GM21423 (cell line): ENCODE measurements around the gene TACO1.

Experiments used
- ATAC-seq: cut with Tn5 transposase; IDR thresholded peaks from one replicate; pipeline ENCODE4 v1.9.1; 2021; ENCODE audit warnings: mild to moderate bottlenecking, moderate library complexity; ENCODE audit not compliant: unreplicated experiment

The TACO1 gene

GRCh38 chr17:63600569-63601438, at the start of gene TACO1:
Gene TACO1, plus strand, starts transcription at chr17:63600895. Its CDS starts 189 bp downstream, at chr17:63601084.
- peak; percentile 88 for ATAC-seq

GRCh38 chr17:63552211-63552610, 48.5 kb upstream of the TACO1 start:
- no peak for ATAC-seq

GRCh38 chr17:63555500-63556156, 45.1 kb upstream of the TACO1 start:
- no peak for ATAC-seq

- ATAC-seq: no peak
Measured at GRCh38 chr17:63557416-63557815, 43.3 kb upstream of the TACO1 start.

- ATAC-seq: no peak
Measured at GRCh38 chr17:63558441-63558840, 42.3 kb upstream of the TACO1 start.

- ATAC-seq: no peak
Measured at GRCh38 chr17:63561819-63562218, 38.9 kb upstream of the TACO1 start.

GRCh38 chr17:63563339-63563738, 37.4 kb upstream of the TACO1 start:
- no peak for ATAC-seq

- ATAC-seq: no peak
Measured at GRCh38 chr17:63564562-63564961, 36.1 kb upstream of the TACO1 start.

GRCh38 chr17:63567229-63567628, 33.5 kb upstream of the TACO1 start:
- no peak for ATAC-seq

- no peak for ATAC-seq
Measured at GRCh38 chr17:63568563-63568962, 32.1 kb upstream of the TACO1 start.

- no peak for ATAC-seq
Measured at GRCh38 chr17:63571632-63572310, 28.9 kb upstream of the TACO1 start.

GRCh38 chr17:63573634-63574033, 27.1 kb upstream of the TACO1 start:
- no peak for ATAC-seq

- ATAC-seq: no peak
Measured at GRCh38 chr17:63578027-63578768, 22.5 kb upstream of the TACO1 start.

- ATAC-seq: no peak
Measured at GRCh38 chr17:63578769-63579111, 22.0 kb upstream of the TACO1 start.

GRCh38 chr17:63579633-63580032, 21.1 kb upstream of the TACO1 start:
- no peak for ATAC-seq

- no peak for ATAC-seq
Measured at GRCh38 chr17:63587770-63588169, 12.9 kb upstream of the TACO1 start.

GRCh38 chr17:63588797-63589196, 11.9 kb upstream of the TACO1 start:
- no peak for ATAC-seq

- ATAC-seq: no peak
Measured at GRCh38 chr17:63589646-63590045, 11.0 kb upstream of the TACO1 start.

GRCh38 chr17:63592797-63593196, 7.9 kb upstream of the TACO1 start:
- ATAC-seq: no peak

- ATAC-seq: no peak
Measured at GRCh38 chr17:63595132-63595531, 5.6 kb upstream of the TACO1 start.
